ENCODE data around the gene P2RY11. TPM values are rescaled to one million over a fixed set of nuclear protein-coding genes. Genes with fewer than 3 reads are reported as not detected.

Gene P2RY11
- total RNA-seq, 2 experiments from 2014 or later: 11.9 to 43.3 TPM

DNA sequence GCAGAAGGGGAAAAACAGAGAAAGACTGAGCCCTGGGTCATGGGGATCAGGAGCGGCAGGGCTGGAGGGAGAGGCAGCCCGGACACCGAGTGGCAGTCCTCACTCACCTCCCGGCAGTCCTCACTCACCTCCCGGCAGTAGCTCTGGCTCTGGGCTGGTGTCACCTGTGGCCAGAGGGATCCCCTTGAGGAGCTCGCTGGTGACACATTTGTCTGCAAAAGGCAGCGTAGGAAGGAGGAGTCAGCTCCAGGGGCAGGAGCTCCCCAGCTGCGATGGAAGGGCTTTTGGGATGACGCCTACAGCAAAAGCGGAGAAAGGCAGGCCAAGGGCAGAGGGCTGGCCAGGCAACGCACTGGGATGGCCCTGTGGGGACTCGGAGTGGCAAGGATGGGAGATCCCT lies 7.5 kb downstream of the P2RY11 start:
- H3K9me2 ChIP-seq (ENCODE audit: insufficient read depth, low read length): no peaks in the 10 kb centered on the region
- ChIA-PET CTCF (ENCODE audit: unreplicated experiment) (no interaction called here), POLR2A (no interaction called here)
- intact Hi-C loops (cut with micrococcal nuclease; ENCODE audit: unreplicated experiment): loop anchor here (1.0 kb wide), 1 partner anchor 131 kb away; no protein-coding TSS in a partner anchor
- H3K79me2 ChIP-seq (ENCODE audit: insufficient read depth, low read depth, low read length): peaks cover 19% of the 10 kb centered on the region; the same call in 1 of the 2 replicates
- peak overlapping the region; percentile 91 for H3K4me3 ChIP-seq (ENCODE audit: low read depth, low read length, poor library complexity, severe bottlenecking)
- H3K36me3 ChIP-seq (ENCODE audit: insufficient read depth, low read length): peaks cover 42% of the 10 kb centered on the region
- peak overlapping the region; percentile 50 for H3K27ac ChIP-seq (ENCODE audit: low read depth, low read length, poor library complexity, severe bottlenecking)
- no peaks in the 10 kb centered on the region for H3K9me3 ChIP-seq (ENCODE audit: low read length)
- peak overlapping the region; percentile 94 for H3K4me2 ChIP-seq (ENCODE audit: low read length)
- no peak for DNase-seq (ENCODE audit: low spot score)
- peaks cover 6% of the 10 kb centered on the region for H3K4me1 ChIP-seq (ENCODE audit: insufficient read depth, low read length, poor library complexity, severe bottlenecking)
- TF ChIP-seq, protein P1, sequence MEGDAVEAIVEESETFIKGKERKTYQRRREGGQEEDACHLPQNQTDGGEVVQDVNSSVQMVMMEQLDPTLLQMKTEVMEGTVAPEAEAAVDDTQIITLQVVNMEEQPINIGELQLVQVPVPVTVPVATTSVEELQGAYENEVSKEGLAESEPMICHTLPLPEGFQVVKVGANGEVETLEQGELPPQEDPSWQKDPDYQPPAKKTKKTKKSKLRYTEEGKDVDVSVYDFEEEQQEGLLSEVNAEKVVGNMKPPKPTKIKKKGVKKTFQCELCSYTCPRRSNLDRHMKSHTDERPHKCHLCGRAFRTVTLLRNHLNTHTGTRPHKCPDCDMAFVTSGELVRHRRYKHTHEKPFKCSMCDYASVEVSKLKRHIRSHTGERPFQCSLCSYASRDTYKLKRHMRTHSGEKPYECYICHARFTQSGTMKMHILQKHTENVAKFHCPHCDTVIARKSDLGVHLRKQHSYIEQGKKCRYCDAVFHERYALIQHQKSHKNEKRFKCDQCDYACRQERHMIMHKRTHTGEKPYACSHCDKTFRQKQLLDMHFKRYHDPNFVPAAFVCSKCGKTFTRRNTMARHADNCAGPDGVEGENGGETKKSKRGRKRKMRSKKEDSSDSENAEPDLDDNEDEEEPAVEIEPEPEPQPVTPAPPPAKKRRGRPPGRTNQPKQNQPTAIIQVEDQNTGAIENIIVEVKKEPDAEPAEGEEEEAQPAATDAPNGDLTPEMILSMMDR (conservative IDR thresholded peaks at IDR 0.05; ENCODE audit: low read length): no peak
- TF ChIP-seq EZH2phosphoT487 (IDR thresholded peaks at IDR 0.05; ENCODE audit: borderline replicate concordance, low read depth, low read length): no peak
- H4K20me1 ChIP-seq (ENCODE audit: insufficient read depth, low read length): no peaks in the 10 kb centered on the region
- BruUV-seq (replicated peaks): no TSS peak
- no peak overlapping the region for H2AFZ ChIP-seq (ENCODE audit: low read length)

DNA sequence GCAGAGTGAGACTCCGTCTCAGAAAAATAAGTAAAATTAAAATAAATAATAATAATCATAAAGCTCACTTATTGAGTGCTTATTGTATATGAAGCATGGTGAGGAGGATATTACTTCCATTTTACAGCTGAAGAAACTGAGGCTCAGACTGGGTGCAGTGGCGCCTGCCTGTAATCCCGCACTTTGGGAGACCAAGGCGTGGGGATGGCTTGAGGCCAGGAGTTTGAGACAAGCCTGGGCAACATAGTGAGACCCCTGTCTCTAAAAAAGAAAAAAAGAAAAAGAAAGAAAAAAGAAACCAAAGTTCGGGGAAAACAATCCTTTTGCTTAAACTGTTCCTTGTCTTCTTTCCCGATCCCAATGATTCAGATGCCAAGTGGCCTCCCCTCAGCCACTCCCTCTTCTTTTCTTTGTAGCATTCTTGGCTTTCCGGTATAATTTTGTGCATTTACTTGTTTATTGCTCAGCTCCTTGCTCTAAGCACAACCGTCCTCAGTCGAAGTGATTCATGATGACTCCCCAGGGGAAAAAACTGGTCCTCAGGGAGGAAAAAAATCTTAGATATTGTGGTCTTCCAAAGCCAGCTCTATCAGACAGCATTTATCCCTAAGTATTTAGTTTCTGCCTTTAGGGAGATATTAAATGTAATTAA lies 9.2 kb downstream of the P2RY11 start:
- no peak overlapping the region for H3K4me2 ChIP-seq (ENCODE audit: low read length)
- POLR2A ChIA-PET: interaction anchor here (0.6 to 1.1 kb wide), 2 partner anchors 41 to 278 kb away, joined by 3 to 4 read pairs; no protein-coding TSS in a partner anchor
- no peak overlapping the region for H3K27ac ChIP-seq (ENCODE audit: low read depth, low read length, poor library complexity, severe bottlenecking)

More for the DNA sequence above, 9.2 kb downstream of the P2RY11 start:
- intact Hi-C loops (cut with micrococcal nuclease; ENCODE audit: unreplicated experiment): no loop called here
- no peaks in the 10 kb centered on the region for H3K9me3 ChIP-seq (ENCODE audit: low read length)
- no peaks in the 10 kb centered on the region for H3K9me2 ChIP-seq (ENCODE audit: insufficient read depth, low read length)
- TF ChIP-seq, protein P1 (conservative IDR thresholded peaks at IDR 0.05; ENCODE audit: low read length): no peak
- TF ChIP-seq EZH2phosphoT487 (IDR thresholded peaks at IDR 0.05; ENCODE audit: borderline replicate concordance, low read depth, low read length): no peak
- H4K20me1 ChIP-seq (ENCODE audit: insufficient read depth, low read length): no peaks in the 10 kb centered on the region
- no TSS peak for BruUV-seq (replicated peaks)
- H3K4me1 ChIP-seq (ENCODE audit: insufficient read depth, low read length, poor library complexity, severe bottlenecking): peaks cover 6% of the 10 kb centered on the region
- H3K36me3 ChIP-seq (ENCODE audit: insufficient read depth, low read length): peaks cover 40% of the 10 kb centered on the region
- CTCF ChIA-PET (ENCODE audit: unreplicated experiment): no interaction called here
- no peak overlapping the region for H3K4me3 ChIP-seq (ENCODE audit: low read depth, low read length, poor library complexity, severe bottlenecking)
- H3K79me2 ChIP-seq (ENCODE audit: insufficient read depth, low read depth, low read length): peaks cover 19% of the 10 kb centered on the region; the same call in 1 of the 2 replicates
- no peak overlapping the region for H2AFZ ChIP-seq (ENCODE audit: low read length)
- no peak for DNase-seq (ENCODE audit: low spot score)

Data from OCI-LY7 (cell line).